Measurements from ENCODE around the gene ILKAP.

The ILKAP gene

GRCh38 chr2:238242731-238243495 lies 39.4 kb upstream of the ILKAP start:
- ATAC-seq (ENCODE audit: insufficient read depth, low read depth) (no peak), DNase-seq (no peak)
- H4K20me1 ChIP-seq (ENCODE audit: insufficient read depth, low read length): no peaks in the 10 kb centered on the region
- H3K27me3 ChIP-seq (ENCODE audit: insufficient read depth, low read length, poor library complexity): no peaks in the 10 kb centered on the region
- H3K4me1 ChIP-seq (ENCODE audit: insufficient read depth, low read length): peaks cover 4% of the 10 kb centered on the region
- H3K79me2 ChIP-seq (ENCODE audit: insufficient read depth, low read length): no peaks in the 10 kb centered on the region
- H3K27ac ChIP-seq (ENCODE audit: low read length): no peak overlapping the region
- H3K4me2 ChIP-seq (ENCODE audit: insufficient read depth, low read length): no peak overlapping the region
- no peak overlapping the region for H3K9ac ChIP-seq (ENCODE audit: low read depth, low read length)
- H3K9me3 ChIP-seq (ENCODE audit: insufficient read depth, low read length, severe bottlenecking): no peaks in the 10 kb centered on the region
- H3K36me3 ChIP-seq (ENCODE audit: insufficient read depth, low read length): peaks cover 12% of the 10 kb centered on the region
- TF ChIP-seq CTCF (IDR thresholded peaks at IDR 0.05; ENCODE audit: borderline replicate concordance, extremely low read depth, low read length, poor library complexity, severe bottlenecking): no peak
- no peak for TF ChIP-seq EZH2 (IDR thresholded peaks at IDR 0.05; ENCODE audit: borderline replicate concordance, low read depth, low read length, severe bottlenecking)
- H2AFZ ChIP-seq (ENCODE audit: low read depth, low read length): no peak overlapping the region
- no peak overlapping the region for H3K4me3 ChIP-seq (ENCODE audit: low read depth in 1 of 2, low read length in 2 of 2)

GRCh38 chr2:238241970-238242369 lies 38.5 kb upstream of the ILKAP start:
- H2AFZ ChIP-seq (ENCODE audit: low read depth, low read length): no peak overlapping the region
- no peak overlapping the region for H3K9ac ChIP-seq (ENCODE audit: low read depth, low read length)
- no peak for DNase-seq
- no peaks in the 10 kb centered on the region for H3K79me2 ChIP-seq (ENCODE audit: insufficient read depth, low read length)
- peaks cover 12% of the 10 kb centered on the region for H3K36me3 ChIP-seq (ENCODE audit: insufficient read depth, low read length)
- no peak overlapping the region for H3K4me2 ChIP-seq (ENCODE audit: insufficient read depth, low read length)
- H3K27ac ChIP-seq (ENCODE audit: low read length): no peak overlapping the region
- H3K9me3 ChIP-seq (ENCODE audit: insufficient read depth, low read length, severe bottlenecking): no peaks in the 10 kb centered on the region
- no peaks in the 10 kb centered on the region for H4K20me1 ChIP-seq (ENCODE audit: insufficient read depth, low read length)
- no peak for ATAC-seq (ENCODE audit: insufficient read depth, low read depth)
- H3K4me1 ChIP-seq (ENCODE audit: insufficient read depth, low read length): peaks cover 4% of the 10 kb centered on the region
- H3K27me3 ChIP-seq (ENCODE audit: insufficient read depth, low read length, poor library complexity): peaks cover 5% of the 10 kb centered on the region
- H3K4me3 ChIP-seq (ENCODE audit: low read depth in 1 of 2, low read length in 2 of 2): no peak overlapping the region
- TF ChIP-seq CTCF (IDR thresholded peaks at IDR 0.05; ENCODE audit: borderline replicate concordance, extremely low read depth, low read length, poor library complexity, severe bottlenecking) (no peak), EZH2 (IDR thresholded peaks at IDR 0.05; ENCODE audit: borderline replicate concordance, low read depth, low read length, severe bottlenecking) (no peak)

GRCh38 chr2:238240757-238241711 lies 37.5 kb upstream of the ILKAP start:
- peaks cover 9% of the 10 kb centered on the region for H3K36me3 ChIP-seq (ENCODE audit: insufficient read depth, low read length)
- peaks cover 9% of the 10 kb centered on the region for H3K27me3 ChIP-seq (ENCODE audit: insufficient read depth, low read length, poor library complexity)
- H2AFZ ChIP-seq (ENCODE audit: low read depth, low read length): no peak overlapping the region
- no peak for TF ChIP-seq CTCF (IDR thresholded peaks at IDR 0.05; ENCODE audit: borderline replicate concordance, extremely low read depth, low read length, poor library complexity, severe bottlenecking)
- TF ChIP-seq EZH2 (IDR thresholded peaks at IDR 0.05; ENCODE audit: borderline replicate concordance, low read depth, low read length, severe bottlenecking): no peak
- no peak for DNase-seq
- no peak for ATAC-seq (ENCODE audit: insufficient read depth, low read depth)
- H3K4me1 ChIP-seq (ENCODE audit: insufficient read depth, low read length): peaks cover 4% of the 10 kb centered on the region
- no peak overlapping the region; the same call in 1 of the 2 replicates for H3K4me2 ChIP-seq (ENCODE audit: insufficient read depth, low read length)
- no peak overlapping the region for H3K9ac ChIP-seq (ENCODE audit: low read depth, low read length)
- H3K79me2 ChIP-seq (ENCODE audit: insufficient read depth, low read length): no peaks in the 10 kb centered on the region
- H3K9me3 ChIP-seq (ENCODE audit: insufficient read depth, low read length, severe bottlenecking): no peaks in the 10 kb centered on the region
- no peaks in the 10 kb centered on the region for H4K20me1 ChIP-seq (ENCODE audit: insufficient read depth, low read length)
- no peak overlapping the region for H3K4me3 ChIP-seq (ENCODE audit: low read depth in 1 of 2, low read length in 2 of 2)
- no peak overlapping the region for H3K27ac ChIP-seq (ENCODE audit: low read length)

Data from DND-41 (cell line).